ENCODE data around the gene ITGA6.

Gene ITGA6

DNA sequence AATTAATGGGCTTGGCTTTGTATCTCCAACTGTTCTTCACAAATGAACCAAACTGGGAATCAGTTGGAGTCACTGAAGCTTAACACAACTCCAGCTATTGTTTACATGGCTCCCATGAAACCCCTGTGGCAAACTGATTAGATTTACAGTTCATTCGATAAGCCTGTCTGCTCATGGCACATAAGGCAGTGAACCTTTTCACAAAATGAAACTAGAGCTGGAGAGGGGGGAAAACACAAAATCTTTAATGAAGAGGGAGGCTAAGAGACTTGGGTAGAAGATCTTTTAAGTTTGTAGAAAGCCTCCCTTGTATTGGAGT is 11.6 kb upstream of the ITGA6 start:
- no peak for TF ChIP-seq CTCF (IDR thresholded peaks at IDR 0.05; ENCODE audit: low read length, missing control alignments)
- no peak overlapping the region for H3K4me3 ChIP-seq (replicated peaks; ENCODE audit: low read depth, low read length)
- no peak for DNase-seq (ENCODE audit: low read depth)

GRCh38 chr2:172416447-172417058 is 10.8 kb upstream of the ITGA6 start:
- no peak for TF ChIP-seq CTCF (IDR thresholded peaks at IDR 0.05; ENCODE audit: low read length, missing control alignments)
- no peak for DNase-seq (ENCODE audit: low read depth)
- no peak overlapping the region for H3K4me3 ChIP-seq (replicated peaks; ENCODE audit: low read depth, low read length)

GRCh38 chr2:172420216-172420615 is 7.2 kb upstream of the ITGA6 start:
- DNase-seq (ENCODE audit: low read depth), result no peak
- no peak for TF ChIP-seq CTCF (IDR thresholded peaks at IDR 0.05; ENCODE audit: low read length, missing control alignments)
- no peak overlapping the region for H3K4me3 ChIP-seq (replicated peaks; ENCODE audit: low read depth, low read length)

- no peak overlapping the region for H3K4me3 ChIP-seq (replicated peaks; ENCODE audit: low read depth, low read length)
- TF ChIP-seq CTCF (IDR thresholded peaks at IDR 0.05; ENCODE audit: low read length, missing control alignments), result no peak
- no peak for DNase-seq (ENCODE audit: low read depth)
Measured at GRCh38 chr2:172423160-172423559, 4.2 kb upstream of the ITGA6 start.

- TF ChIP-seq CTCF (IDR thresholded peaks at IDR 0.05; ENCODE audit: low read length, missing control alignments), result no peak
- DNase-seq (ENCODE audit: low read depth), result no peak
- no peak overlapping the region for H3K4me3 ChIP-seq (replicated peaks; ENCODE audit: low read depth, low read length)
Measured at GRCh38 chr2:172425336-172425735, 2.0 kb upstream of the ITGA6 start.

DNA sequence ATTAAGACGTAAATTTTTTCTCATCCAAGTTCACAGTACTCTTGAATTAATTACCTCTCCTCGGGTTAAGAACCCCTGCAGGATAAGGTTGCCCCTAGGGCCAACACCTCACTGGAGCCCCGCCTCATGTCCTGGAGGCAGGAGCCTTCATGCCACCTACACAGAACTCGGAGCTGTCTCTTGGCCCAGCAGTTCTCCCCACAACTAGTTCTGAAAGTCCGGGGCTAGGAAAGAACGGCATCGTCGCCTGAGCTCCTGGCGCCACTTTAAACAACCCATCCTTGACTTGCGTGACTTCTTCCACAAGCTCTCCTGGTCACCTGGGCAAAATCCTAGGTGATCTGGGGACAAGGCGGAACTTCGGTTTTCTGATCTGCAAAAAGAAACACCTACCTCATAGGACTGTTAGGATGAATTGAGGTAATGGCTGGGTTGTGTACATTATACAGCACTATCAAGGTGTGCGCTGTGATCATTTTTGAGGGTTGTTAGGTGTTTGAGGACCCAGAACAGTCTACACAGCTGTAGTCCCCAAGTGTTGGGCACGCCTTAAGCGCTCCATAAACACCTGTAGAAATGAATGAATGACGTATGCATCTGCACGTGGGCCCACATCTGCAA is 641 bp upstream of the ITGA6 start:
- no peak for DNase-seq (ENCODE audit: low read depth)
- H3K4me3 ChIP-seq (replicated peaks; ENCODE audit: low read depth, low read length), result peak overlapping the region; percentile 57
- TF ChIP-seq CTCF (IDR thresholded peaks at IDR 0.05; ENCODE audit: low read length, missing control alignments), result no peak
